Left ventricle myocardium inferior (tissue), 1 donor: ENCODE results near the gene IL6R. TPM values are rescaled to one million over a fixed set of nuclear protein-coding genes. Genes with fewer than 3 reads are reported as not detected.
A peak's percentile ranks its signal among the peaks of the same experiment; 100 is the strongest.

Source experiments
- DNase-seq: peaks from one replicate; pipeline ENCODE4 v3.0.0-alpha.2; 2020
- H3K27ac ChIP-seq: fragments of 200-600 bp; replicated peaks from 2 replicates; pipeline ENCODE4 v1.8.0; 2021
- H3K27me3 ChIP-seq: fragments of 200-600 bp; 2 replicates; pipeline ENCODE4 v1.8.0; 2021; ENCODE audit warnings: low read depth
- H3K36me3 ChIP-seq: fragments of 200-600 bp; 2 replicates; pipeline ENCODE4 v1.8.0; 2021
- H3K4me1 ChIP-seq: fragments of 200-600 bp; 2 replicates; pipeline ENCODE4 v1.8.0; 2021
- H3K4me3 ChIP-seq: fragments of 200-600 bp; 2 replicates; pipeline ENCODE4 v1.8.0; 2021; ENCODE audit warnings: mild to moderate bottlenecking, moderate library complexity
- H3K9me3 ChIP-seq: fragments of 200-600 bp; replicated peaks from 2 replicates; pipeline ENCODE4 v1.8.0; 2021
- intact Hi-C: fragments of 100-400 bp; cut with micrococcal nuclease; formaldehyde crosslinking; loops from one replicate; pipeline ENCODE4 v1.11.0; 2022
- total RNA-seq: library from RNA; stranded (reverse); fragmentation: NEBNext Ultra II Directional; extraction: Animal tissue kit (Norgen Biotek cat#: 25700); gene quantifications from one replicate; pipeline ENCODE4 v1.2.1, GENCODE V29; 2021
- TF ChIP-seq, protein P1 (sequence below): fragments of 200-600 bp; IDR thresholded peaks from 2 replicates; pipeline ENCODE4 v1.8.0; 2021; ENCODE audit warnings: antibody characterized with exemption, mild to moderate bottlenecking, borderline replicate concordance
- donor health status: DM: no; HTN: yes; CAD: no; lungs with severe emphysema.

The IL6R gene
- total RNA-seq, 1 donor from 2014 or later = 10.5 TPM

DNA sequence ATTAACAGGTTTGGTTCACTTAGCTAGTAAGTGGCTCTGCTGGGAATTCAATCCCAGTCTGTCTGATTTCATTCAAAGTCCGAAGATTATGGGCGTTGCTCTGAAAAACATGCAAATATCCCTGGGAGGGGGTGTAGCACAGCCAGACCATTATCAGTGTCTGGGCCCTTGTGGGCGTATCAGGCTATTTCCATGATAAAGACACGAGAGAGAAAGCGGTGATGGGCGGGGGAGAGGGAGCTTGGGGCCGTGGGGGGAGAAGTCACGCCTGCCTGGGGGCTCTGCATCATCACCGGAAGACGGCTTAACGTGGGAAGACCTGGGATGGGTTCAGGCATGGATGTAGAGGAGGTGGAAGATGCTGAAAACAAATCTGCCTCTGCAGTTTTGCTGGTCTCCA lies 25.8 kb downstream of the IL6R start:
- no peak overlapping the region for H3K4me3 ChIP-seq
- H3K36me3 ChIP-seq = peaks cover 9% of the 10 kb centered on the region
- TF ChIP-seq, protein P1, sequence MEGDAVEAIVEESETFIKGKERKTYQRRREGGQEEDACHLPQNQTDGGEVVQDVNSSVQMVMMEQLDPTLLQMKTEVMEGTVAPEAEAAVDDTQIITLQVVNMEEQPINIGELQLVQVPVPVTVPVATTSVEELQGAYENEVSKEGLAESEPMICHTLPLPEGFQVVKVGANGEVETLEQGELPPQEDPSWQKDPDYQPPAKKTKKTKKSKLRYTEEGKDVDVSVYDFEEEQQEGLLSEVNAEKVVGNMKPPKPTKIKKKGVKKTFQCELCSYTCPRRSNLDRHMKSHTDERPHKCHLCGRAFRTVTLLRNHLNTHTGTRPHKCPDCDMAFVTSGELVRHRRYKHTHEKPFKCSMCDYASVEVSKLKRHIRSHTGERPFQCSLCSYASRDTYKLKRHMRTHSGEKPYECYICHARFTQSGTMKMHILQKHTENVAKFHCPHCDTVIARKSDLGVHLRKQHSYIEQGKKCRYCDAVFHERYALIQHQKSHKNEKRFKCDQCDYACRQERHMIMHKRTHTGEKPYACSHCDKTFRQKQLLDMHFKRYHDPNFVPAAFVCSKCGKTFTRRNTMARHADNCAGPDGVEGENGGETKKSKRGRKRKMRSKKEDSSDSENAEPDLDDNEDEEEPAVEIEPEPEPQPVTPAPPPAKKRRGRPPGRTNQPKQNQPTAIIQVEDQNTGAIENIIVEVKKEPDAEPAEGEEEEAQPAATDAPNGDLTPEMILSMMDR = no peak
- intact Hi-C loops = no loop called here
- no peaks in the 10 kb centered on the region for H3K9me3 ChIP-seq
- peak overlapping the region; percentile 23 for H3K27ac ChIP-seq
- peaks cover 98% of the 10 kb centered on the region for H3K4me1 ChIP-seq
- H3K27me3 ChIP-seq = no peaks in the 10 kb centered on the region
- no peak for DNase-seq

- Histone ChIP-seq H3K4me1 (peaks cover 99% of the 10 kb centered on the region), H3K27ac (peak overlapping the region; percentile 23), H3K4me3 (no peak overlapping the region), H3K36me3 (peaks cover 18% of the 10 kb centered on the region), H3K9me3 (no peaks in the 10 kb centered on the region), H3K27me3 (no peaks in the 10 kb centered on the region)
- intact Hi-C loops = no loop called here
- no peak for DNase-seq
- TF ChIP-seq, protein P1 = no peak
These were observed 26.6 kb downstream of the IL6R start for GRCh38 chr1:154431586-154432373.

GRCh38 chr1:154433161-154433764 lies 28.1 kb downstream of the IL6R start:
- Histone ChIP-seq H3K27me3 (no peaks in the 10 kb centered on the region), H3K36me3 (peaks cover 23% of the 10 kb centered on the region), H3K4me1 (peaks cover 86% of the 10 kb centered on the region), H3K27ac (peak overlapping the region; percentile 86), H3K9me3 (no peaks in the 10 kb centered on the region), H3K4me3 (no peak overlapping the region)
- TF ChIP-seq, protein P1 = no peak
- DNase-seq = no peak
- intact Hi-C loops = no loop called here

DNA sequence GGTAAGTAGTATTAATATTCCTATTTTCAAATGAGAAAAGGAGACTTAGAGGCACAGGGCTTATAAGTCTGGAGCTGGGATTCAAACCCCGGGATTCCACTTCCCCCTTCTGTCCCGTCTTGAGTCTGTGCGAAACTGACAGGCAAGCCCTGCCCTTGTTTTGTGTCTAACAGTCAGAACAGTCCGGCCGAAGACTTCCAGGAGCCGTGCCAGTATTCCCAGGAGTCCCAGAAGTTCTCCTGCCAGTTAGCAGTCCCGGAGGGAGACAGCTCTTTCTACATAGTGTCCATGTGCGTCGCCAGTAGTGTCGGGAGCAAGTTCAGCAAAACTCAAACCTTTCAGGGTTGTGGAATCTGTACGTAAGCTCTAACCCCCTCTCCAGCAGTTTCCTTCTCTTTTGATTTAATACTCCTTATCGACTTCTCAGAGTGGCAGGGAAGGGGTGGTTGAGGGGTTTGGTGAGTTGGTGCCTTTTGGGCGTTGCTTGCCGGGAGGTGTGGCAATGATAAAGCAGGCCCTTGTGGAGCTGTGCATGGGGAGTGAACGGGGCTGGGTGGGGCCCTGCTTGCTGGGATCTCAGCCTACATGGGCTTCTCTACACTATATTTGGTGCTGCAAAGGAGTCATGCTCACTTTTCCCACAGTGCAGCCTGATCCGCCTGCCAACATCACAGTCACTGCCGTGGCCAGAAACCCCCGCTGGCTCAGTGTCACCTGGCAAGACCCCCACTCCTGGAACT lies 29.4 kb downstream of the IL6R start:
- intact Hi-C loops = no loop called here
- H3K4me3 ChIP-seq = peak overlapping the region; percentile 44
- H3K27me3 ChIP-seq = no peaks in the 10 kb centered on the region
- H3K4me1 ChIP-seq = peaks cover 74% of the 10 kb centered on the region
- H3K9me3 ChIP-seq = no peaks in the 10 kb centered on the region
- DNase-seq = peak; percentile 86
- peak overlapping the region; percentile 86 for H3K27ac ChIP-seq
- TF ChIP-seq, protein P1 = no peak
- H3K36me3 ChIP-seq = peaks cover 23% of the 10 kb centered on the region

DNA sequence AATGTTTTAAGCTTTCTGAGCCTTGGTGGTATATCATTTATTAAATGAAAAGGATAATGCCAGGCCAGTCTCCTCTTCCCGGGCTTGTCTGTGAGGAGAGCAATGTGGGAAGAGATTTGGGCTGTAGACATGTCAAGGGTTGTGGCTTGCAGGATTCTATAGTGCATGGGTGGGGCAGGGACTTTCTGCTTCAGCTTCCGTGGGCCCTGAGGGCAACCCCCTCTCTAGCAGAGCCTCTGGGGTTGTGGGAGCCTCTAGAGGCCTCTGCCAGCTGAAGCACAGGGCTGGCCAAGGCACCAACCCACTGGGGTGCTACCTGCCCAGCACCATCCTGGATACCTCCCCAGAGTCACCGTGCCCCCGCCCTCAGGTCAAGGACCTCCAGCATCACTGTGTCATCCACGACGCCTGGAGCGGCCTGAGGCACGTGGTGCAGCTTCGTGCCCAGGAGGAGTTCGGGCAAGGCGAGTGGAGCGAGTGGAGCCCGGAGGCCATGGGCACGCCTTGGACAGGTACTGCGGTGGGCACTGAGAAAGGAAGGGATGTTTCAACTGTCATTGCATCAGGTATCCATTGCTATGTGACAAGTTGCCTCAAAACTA lies 30.6 kb downstream of the IL6R start:
- Histone ChIP-seq H3K27ac (peak overlapping the region; percentile 86), H3K27me3 (no peaks in the 10 kb centered on the region), H3K4me3 (no peak overlapping the region), H3K4me1 (peaks cover 63% of the 10 kb centered on the region), H3K36me3 (peaks cover 29% of the 10 kb centered on the region), H3K9me3 (no peaks in the 10 kb centered on the region)
- DNase-seq = no peak
- intact Hi-C loops = no loop called here
- TF ChIP-seq, protein P1 = no peak
